Stimulated activated CD4-positive, alpha-beta T cell treated with anti-CD3 and anti-CD28 coated beads, Interleukin-4, amount 100 ng/mL, for 4 hours (primary cell): Measurements from ENCODE around the gene UPK3A.
A peak's percentile ranks its signal among the peaks of the same experiment; 100 is the strongest.
"Not testable (repeated sequence)": the region's sequence is repeated elsewhere in the genome, so short reads cannot be mapped to it uniquely, and the experiment has no call there.

Experiments used
- DNase-seq, 2 experiments: peaks; one replicate each; pipeline ENCODE4 v3.0.0-alpha.2; 2020

UPK3A gene

DNA sequence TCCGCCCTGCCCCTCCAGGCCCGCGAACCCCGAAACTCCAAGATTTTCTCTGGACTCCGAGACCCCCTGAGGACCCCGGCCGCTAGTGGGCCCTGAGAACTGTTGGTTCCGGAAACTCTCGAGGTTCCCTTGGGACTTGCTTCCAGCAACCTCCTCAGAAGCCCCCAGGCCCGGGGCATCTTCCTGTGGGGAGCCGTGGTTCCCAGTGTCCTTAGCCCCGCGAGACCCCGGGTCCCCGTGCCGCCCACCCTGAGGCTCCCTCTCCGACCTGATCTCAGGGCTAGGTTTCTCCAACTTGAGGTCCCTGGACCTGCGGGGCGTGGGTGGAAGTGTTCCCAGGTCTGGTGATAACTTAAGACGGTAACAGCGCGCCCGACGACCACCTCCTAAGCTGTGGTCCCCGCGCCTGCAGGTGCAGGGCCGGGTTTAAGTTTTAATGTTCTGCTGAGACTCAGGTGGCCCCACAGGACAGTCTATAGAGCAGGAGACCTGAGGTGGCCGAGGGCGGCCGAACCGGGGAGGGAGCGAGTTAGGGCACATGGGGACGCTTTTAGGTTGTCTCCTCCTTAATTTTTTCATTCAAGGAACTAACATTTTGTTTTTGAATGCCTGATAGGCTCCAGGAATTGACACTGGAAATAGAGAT is 25.7 kb downstream of the UPK3A start:
- DNase-seq, result peak in 1 of 2 experiments; percentile 18

GRCh38 chr22:45310977-45311531 is 26.3 kb downstream of the UPK3A start:
- DNase-seq, result no peak

GRCh38 chr22:45312415-45312814 is 27.7 kb downstream of the UPK3A start:
- DNase-seq, result no peak

DNA sequence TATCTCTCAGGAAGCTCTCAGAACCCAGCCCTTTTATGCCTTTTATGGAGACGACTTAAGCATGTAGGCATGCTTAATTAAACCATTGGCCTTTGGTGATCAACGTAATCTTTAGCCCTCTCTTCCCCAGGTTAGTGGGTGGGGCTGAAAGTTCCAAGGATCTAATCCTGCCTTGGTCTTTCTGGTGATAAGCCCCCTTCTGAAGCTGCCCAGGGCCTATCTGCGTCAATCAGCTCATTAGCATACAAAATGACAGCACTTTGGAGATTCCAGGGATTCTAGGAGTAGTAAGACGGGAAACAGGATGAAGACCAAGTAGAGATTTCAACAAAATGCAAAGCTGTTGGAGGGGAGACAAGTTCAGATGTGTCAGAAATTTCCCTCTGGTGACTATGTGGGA is 28.1 kb downstream of the UPK3A start:
- no peak for DNase-seq

- no peak for DNase-seq
These were observed 29.4 kb downstream of the UPK3A start for GRCh38 chr22:45314054-45314721.

DNA sequence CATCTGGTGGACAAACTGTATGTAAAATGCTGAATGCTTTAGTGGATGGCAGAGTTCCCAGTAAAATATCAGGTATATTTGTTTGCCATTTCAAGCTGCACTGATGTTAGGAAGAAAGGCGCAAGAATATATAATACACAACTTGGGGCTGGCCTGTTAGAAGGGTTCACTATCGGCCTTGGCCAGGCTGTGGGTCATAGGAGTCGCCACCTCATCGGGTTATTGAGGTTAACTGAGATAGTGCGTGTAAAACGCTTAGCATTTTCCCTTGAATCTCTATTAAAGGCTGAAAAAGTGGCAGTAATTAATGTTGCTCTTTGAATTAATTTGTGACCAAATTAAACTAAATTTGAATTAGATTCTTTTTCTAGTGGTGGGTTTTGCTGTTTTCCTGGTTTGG is 30.0 kb downstream of the UPK3A start:
- DNase-seq, result no peak

- no peak for DNase-seq
These were observed 32.2 kb downstream of the UPK3A start for GRCh38 chr22:45316796-45317526.

DNA sequence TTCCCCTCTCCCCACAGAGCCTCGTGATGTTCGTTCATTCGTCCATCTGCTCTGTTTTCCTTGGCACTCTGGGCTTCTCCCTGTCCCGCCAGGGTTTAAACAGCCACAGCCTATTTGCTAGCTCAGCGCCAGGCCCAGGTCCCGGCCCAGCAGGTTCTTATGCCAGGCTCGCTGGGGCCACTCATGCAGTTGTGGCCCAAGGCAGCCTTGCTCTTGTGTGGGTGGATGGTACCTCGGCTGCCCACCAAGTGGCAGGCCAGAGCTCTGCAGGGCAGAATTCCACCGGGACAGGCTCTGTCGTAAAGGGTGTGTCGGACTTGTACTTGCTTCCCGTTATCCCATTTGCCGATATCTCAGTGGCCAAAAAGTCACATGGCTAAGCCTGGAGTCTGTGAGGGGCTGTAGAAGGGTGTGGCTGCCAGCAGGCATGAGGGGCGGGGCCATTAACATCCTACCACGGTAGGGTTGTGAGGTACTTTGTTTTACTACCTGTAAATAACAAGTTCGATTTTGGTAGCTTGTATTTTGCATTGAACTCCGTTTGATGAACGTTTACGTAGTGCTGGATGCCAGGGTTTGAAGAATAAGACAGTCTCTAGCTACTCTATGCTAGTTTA is 32.9 kb downstream of the UPK3A start:
- no peak for DNase-seq

GRCh38 chr22:45318168-45318557 is 33.4 kb downstream of the UPK3A start:
- DNase-seq, result peak; percentile 74 to 90

- DNase-seq, result peak in 1 of 2 experiments; percentile 30
These were observed 34.0 kb downstream of the UPK3A start for GRCh38 chr22:45318558-45319323.

DNA sequence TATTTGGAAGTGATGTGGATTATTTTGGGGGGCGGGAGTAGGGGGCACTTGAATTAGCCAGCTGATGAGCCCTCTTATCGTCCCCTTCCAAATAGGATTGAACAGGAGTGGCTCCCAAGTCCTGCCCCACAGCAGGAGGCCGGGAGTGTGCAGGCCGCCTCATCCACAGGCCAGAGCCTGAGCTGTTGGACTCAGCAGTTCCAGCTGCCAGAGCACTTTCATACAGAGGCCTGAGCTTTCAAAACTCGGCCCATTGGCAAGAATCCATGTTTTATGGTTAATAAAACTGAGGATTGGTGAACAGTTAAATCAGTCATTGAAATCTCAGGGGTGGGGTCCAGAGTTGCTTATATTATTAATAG is 34.6 kb downstream of the UPK3A start:
- DNase-seq, result no peak

GRCh38 chr22:45320357-45320976 is 35.7 kb downstream of the UPK3A start:
- DNase-seq, result no peak

DNA sequence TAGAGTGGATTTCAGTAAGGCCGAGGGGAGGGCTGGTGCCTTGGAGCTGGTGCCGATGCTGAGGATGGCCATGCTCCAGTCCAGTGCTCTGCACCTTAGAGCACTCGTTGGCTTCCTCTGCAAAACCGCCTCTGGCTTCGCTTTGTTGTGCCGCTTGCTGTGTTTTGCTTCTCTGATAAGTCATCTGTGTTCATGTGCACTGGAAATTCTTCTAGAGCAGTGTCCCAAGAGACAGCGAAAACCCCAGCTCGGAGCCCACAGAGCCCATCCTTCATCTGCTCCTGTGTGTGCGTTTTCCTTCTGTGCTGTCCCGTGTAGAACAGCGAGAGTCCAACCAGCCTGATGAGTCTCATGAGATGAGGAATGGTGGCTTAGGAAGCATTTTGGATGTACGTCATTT is 37.1 kb downstream of the UPK3A start:
- no peak for DNase-seq

DNA sequence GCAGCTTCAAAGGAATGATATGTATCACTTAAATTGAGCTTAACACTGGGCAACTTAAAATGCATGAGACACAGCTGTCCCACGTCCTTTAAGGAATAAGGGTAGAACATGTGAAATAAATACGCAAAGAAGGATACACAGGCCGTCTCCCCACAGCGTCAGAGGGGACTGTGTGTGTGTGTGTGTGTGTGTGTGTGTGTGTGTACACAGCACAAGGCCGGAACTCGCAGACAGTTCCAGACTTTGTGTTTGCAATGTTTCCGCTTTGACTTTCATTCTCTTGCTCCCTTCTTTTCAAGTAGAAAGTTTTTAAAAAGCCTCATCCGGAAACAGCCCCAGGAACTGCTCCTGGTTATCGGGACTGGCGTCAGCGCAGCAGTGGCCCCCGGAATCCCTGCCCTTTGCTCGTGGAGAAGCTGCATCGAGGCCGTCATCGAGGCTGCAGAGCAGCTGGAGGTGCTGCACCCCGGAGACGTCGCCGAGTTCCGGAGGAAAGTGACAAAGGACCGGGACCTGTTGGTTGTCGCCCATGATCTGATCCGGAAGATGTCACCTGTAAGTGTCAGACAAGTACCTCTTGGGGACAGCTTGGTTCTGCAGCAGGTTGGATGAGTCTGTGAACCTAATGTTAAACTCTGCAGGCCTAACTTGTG is 38.2 kb downstream of the UPK3A start:
- DNase-seq, result no peak

DNA sequence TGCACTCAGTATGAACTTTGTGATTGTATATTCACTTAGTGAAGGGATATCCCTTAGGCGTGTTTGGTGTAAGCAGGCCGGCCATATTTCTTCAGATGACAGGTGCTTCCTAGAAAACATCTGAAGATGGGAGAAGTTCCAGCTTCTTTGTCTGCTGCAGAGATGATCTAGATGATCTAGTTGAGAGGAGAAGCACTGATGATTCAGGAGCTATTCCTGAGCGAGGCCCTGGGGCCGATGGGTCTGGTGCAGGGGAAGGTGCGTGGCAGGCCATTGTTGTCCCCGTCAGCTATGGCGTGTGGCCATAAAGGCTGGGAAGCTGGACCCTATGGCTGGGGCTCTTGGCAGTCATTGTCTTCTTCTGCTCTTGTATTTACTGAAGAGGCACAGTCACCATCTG is 38.9 kb downstream of the UPK3A start:
- DNase-seq, result no peak

- no peak for DNase-seq
These were observed 39.6 kb downstream of the UPK3A start for GRCh38 chr22:45324311-45324711.

DNA sequence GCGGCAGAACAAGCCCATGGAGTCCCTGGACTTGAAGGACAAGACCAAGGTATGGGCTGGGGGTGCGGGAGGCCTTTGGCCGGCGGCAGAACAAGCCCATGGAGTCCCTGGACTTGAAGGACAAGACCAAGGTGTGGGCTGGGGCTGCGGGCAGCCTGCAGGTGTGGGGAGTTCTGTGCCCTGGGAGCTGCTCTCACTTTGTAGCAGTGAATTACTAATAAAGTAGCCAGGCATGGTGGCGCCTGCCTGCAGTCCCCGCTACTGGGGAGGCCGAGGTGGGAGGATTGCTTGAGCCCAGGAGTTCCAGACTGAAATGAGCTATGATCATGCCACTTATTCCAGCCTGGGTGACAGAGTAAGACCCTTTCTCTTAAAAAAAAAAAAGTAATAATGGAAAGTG is 43.5 kb downstream of the UPK3A start:
- not testable (repeated sequence) for DNase-seq

GRCh38 chr22:45328822-45329529 is 44.2 kb downstream of the UPK3A start:
- DNase-seq, result no peak

- DNase-seq, result no peak
These were observed 44.8 kb downstream of the UPK3A start for GRCh38 chr22:45329530-45329936.

- no peak for DNase-seq
These were observed 45.8 kb downstream of the UPK3A start for GRCh38 chr22:45330548-45330947.

DNA sequence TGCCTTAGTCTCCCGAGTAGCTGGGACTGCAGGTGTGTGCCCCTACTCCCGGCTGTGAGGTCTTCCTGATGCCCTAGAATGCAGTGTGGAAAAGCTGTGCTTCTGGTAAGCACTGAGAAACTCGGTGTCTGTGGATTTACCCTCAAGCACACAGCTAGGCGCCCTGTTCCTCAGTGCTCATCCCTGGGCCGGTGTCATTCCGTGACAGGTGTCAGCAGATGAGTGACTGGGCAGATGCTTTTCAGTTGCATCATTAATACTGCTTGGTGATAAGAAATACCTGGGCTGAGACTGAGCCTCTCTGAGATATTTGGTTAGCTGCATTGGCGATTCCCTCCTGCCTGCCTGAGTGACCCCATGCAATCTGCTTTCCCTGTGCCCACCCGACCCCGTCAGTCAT is 46.7 kb downstream of the UPK3A start:
- no peak for DNase-seq
